GM19238 (cell line): Measurements from ENCODE around the gene KBTBD12.

Experiments used
- DNase-seq: peaks from one replicate; pipeline ENCODE4 v3.0.0; 2011; ENCODE audit warnings: low spot score; ENCODE audit not compliant: insufficient read length

The KBTBD12 gene

GRCh38 chr3:128011140-128011539, 96.1 kb downstream of the KBTBD12 start:
- DNase-seq, result no peak

GRCh38 chr3:128012050-128012449, 97.0 kb downstream of the KBTBD12 start:
- DNase-seq, result no peak

GRCh38 chr3:128014548-128014947, 99.5 kb downstream of the KBTBD12 start:
- DNase-seq, result no peak

- DNase-seq, result no peak
These were observed 101.5 kb downstream of the KBTBD12 start for GRCh38 chr3:128016502-128016901.

GRCh38 chr3:128021768-128022372, 106.8 kb downstream of the KBTBD12 start:
- DNase-seq, result no peak

GRCh38 chr3:128033102-128033501, 118.1 kb downstream of the KBTBD12 start:
- no peak for DNase-seq

- DNase-seq, result no peak
These were observed 121.1 kb downstream of the KBTBD12 start for GRCh38 chr3:128036119-128036518.
